DOHH2 (cell line): Measurements from ENCODE around the gene CNR1.

Source experiments
- EZH2phosphoT487 ChIP-seq: fragments of 200-600 bp; sonication (generic); IDR thresholded peaks from 2 replicates; pipeline ENCODE4 v1.6.1; 2017; ENCODE audit warnings: borderline replicate concordance, mild to moderate bottlenecking, antibody characterized with exemption, low read length, moderate library complexity, mixed read lengths
- TF ChIP-seq, protein P1 (sequence below): fragments of 200-600 bp; sonication (generic); IDR thresholded peaks from one replicate; pipeline ENCODE4 v1.5.1; 2014; ENCODE audit warnings: antibody characterized with exemption, mild to moderate bottlenecking, low read depth, low read length; ENCODE audit not compliant: poor library complexity, severe bottlenecking

DNA sequence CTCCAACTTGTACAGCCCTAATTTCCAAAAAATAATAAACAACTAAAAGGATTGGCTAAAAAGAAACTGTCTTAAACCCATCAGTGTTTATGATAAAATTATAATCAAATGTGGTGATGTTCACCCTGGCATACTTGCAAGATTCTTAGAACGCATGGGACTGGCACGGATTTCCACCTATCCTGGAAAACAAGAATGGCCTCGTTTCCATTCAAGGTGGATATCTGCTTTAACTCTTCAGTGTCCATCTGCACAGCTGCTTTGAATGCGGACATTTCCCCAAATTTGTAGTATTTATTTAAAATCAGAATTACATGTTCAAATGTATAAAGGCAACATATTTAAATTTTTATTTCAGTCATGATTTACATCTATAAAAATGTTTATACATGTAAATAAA is 4.2 kb downstream of the CNR1 start:
- TF ChIP-seq, protein P1, sequence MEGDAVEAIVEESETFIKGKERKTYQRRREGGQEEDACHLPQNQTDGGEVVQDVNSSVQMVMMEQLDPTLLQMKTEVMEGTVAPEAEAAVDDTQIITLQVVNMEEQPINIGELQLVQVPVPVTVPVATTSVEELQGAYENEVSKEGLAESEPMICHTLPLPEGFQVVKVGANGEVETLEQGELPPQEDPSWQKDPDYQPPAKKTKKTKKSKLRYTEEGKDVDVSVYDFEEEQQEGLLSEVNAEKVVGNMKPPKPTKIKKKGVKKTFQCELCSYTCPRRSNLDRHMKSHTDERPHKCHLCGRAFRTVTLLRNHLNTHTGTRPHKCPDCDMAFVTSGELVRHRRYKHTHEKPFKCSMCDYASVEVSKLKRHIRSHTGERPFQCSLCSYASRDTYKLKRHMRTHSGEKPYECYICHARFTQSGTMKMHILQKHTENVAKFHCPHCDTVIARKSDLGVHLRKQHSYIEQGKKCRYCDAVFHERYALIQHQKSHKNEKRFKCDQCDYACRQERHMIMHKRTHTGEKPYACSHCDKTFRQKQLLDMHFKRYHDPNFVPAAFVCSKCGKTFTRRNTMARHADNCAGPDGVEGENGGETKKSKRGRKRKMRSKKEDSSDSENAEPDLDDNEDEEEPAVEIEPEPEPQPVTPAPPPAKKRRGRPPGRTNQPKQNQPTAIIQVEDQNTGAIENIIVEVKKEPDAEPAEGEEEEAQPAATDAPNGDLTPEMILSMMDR, result no peak
- no peak for TF ChIP-seq EZH2phosphoT487
